C4-2B (cell line): ENCODE results near the gene GHR.

Source experiments
- ZFX ChIP-seq: fragments of 450-650 bp; IDR thresholded peaks from 2 replicates; pipeline ENCODE4 v1.6.1; 2017
- TF ChIP-seq, protein P1 (sequence below): fragments of 450-650 bp; conservative IDR thresholded peaks from 2 replicates; pipeline ENCODE4 v1.5.1; 2017; ENCODE audit warnings: mild to moderate bottlenecking

GRCh38 chr5:42553461-42553860 is 130.2 kb downstream of the GHR start:
- TF ChIP-seq, protein P1, sequence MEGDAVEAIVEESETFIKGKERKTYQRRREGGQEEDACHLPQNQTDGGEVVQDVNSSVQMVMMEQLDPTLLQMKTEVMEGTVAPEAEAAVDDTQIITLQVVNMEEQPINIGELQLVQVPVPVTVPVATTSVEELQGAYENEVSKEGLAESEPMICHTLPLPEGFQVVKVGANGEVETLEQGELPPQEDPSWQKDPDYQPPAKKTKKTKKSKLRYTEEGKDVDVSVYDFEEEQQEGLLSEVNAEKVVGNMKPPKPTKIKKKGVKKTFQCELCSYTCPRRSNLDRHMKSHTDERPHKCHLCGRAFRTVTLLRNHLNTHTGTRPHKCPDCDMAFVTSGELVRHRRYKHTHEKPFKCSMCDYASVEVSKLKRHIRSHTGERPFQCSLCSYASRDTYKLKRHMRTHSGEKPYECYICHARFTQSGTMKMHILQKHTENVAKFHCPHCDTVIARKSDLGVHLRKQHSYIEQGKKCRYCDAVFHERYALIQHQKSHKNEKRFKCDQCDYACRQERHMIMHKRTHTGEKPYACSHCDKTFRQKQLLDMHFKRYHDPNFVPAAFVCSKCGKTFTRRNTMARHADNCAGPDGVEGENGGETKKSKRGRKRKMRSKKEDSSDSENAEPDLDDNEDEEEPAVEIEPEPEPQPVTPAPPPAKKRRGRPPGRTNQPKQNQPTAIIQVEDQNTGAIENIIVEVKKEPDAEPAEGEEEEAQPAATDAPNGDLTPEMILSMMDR, result no peak
- TF ChIP-seq ZFX, result no peak
